Glomerular visceral epithelial cell (primary cell): ENCODE measurements around the gene FEV.

ENCODE experiments used
- DNase-seq: peaks from one replicate; pipeline ENCODE4 v3.0.0-alpha.2; 2016; ENCODE audit errors: extremely low spot score

Gene FEV

DNA sequence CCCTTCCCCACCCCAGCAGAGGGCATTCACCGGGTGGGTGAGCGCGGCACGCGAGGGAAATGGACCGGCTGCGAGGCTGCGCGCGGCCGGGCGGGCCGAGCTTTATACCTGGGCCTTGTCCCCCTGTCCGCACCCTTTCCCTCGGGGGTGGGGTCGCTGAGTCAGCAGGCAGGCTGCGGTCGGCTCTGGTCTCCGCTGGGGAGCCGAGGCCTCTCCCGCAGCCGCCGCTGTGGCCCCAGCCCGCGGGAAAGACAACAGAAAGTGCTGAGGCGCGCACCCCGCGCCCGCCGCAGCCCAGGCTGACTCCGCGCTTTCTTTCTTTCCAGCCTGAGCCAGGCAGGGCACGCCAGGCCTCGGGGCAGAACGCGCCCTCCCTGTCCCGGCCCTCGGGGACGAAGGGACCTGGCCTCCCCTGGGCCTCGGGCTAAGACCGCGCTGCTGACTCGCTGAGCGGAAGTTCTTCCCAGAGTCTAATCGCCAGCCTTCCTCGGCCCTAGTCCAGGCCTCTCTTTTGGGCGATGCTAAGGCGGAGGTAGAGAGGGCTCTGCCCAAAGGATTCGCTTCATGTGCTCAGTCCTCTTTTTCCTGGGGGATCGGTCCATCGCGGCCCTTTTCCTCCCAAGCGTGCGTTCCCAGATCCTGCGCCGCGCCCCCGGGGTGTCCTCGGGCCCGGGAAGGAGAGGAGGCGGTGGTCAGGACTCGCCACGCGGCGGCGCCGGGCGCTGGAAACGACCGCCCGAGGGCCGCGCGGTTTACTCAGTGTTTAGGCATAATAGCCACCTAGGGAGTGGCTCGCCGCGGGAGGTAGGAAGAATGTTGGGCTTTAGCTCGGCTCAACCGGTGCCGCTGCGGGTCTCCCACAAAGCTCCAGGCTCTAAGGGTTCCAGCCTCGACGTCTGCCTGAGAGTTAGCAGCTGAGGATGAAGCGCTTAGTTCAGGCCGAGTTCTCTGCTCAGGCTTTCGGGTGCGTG is 8.6 kb upstream of the FEV start, which contains the start of gene CRYBA2:
Gene CRYBA2 (minus strand): TSS at position 78 of the 971 bp plus-strand sequence. CDS start 246 bp downstream, outside the sequence.
- no peak for DNase-seq

DNA sequence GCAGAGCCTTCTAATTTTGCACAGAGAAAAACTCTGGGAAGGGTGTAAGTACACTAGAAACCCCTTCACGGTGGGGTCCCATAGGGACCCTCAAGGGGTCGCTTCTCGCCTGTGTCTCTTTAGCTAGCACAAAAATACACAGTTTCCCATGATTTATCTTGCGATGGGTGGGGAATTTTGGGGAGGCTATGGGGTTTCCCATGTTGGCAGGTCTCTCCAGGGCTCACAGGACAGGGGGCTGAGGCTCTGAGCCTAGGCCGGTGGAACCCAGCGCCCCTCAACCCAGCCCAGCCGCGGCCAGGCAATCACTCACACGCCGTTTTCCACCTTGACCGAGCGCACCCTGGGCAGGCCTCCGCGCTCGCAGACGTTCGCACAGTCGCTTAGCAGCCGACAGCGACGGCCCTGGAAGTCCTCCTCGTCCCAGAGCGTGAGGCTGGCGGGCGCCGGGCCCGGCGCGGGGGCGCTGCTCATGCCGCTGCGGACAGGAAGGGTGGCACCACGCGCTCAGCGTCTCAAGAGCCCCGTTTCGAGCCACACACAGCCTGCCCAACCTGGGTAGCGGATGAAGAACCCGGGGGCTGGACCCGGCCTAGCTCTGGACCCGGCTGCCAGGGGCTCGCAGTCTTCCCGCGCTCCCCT is 7.8 kb upstream of the FEV start:
- no peak for DNase-seq

DNA sequence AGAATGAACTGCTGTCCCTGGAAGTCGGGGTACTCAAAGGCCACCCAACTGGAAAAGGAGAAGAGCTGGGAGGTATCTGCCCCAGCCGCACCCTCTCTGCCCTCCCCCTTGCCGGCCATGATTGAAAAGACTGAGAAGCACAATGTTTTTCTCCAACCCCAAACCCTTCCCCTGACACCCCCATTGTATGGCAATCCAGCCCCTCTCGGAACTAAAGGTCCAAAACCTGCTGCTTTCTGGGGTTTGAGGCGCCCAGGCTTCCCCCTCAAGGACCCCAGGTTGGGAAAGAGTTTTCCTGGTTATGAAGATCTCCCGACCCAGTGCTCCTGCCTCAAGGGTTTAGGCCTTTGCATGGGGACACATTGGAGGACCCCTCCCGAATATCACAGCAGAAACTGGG is 7.2 kb upstream of the FEV start:
- DNase-seq: no peak

DNA sequence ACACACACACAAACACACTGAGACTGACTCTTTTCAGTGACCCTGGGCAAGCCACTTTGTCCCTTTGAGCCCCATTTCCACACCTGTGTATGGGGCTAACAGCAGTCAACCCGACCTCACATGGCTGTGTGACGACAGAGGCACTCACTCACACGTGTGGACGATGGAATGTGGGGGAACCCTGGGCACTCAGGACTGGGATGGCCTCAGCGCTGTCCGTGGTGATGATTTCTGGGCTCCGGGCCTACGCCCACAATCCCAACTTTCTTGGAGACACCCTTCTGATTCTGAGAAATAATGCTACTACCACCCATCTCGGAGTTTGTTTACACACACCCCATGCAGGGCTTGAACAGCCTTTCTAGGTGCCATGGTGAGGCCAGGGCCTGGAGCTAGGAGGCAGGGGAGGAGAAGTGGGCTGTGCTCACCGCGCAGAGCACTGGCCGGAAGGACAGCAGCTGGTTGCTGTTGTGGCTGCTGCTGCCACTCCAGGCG is 6.7 kb upstream of the FEV start:
- DNase-seq: no peak

DNA sequence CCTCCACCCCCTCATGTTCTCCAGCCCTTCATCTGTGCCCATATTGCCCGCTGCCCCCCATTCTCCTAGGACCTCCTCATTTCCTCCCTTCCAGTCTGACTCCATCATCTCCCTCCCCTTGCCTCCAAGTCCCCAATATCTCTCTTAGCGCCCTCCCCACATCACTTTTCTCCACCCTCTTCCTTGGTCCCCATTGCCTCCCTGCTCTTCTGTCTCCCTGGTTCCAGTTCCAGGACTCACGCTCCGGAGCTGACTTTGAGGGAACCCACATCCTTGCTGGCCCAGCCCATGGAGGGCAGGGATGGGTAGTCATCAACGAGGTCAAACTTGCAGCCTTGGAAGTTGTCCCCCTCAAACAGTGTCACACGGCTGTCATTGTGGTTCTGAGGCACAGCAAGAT is 5.6 kb upstream of the FEV start:
- no peak for DNase-seq

DNA sequence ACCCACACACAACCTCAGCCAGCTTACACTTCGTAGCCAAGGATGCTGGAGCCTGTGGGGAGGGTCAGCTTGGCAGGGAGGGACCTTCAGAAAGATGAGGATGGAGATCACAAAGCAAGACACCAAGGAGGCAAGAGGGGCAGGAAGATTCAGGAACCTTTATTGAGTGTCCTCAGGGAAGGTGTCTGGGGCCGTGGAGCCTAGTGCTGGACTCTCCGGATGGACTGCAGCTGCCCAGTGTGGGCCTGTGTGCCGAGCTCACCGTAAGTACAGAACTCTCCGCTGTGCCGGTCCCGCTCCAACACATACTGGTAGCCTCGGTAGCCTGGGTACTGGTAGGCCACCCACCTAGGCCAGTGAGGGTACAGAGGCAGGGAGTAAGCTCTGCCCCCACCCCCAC is 5.1 kb upstream of the FEV start:
- no peak for DNase-seq

DNA sequence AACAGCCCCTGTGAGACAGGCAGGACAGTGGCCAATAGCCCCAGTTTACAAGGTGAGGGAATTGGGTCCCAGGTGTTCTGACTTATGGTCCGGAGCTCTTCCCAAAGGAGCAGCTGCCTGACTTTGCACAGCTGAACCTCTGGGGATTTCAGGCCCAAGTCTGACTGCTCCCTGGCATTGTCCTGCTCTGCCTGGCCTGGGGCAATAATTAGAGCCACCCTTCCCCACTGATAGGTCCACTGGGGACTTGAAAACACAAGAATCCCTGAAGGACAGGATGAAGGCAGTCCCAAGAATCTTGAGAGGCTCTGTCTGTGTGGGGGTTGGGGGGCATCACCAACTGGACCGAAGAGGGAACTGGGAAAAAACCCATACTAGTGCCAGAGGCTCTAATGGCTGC is 3.7 kb upstream of the FEV start:
- no peak for DNase-seq

DNA sequence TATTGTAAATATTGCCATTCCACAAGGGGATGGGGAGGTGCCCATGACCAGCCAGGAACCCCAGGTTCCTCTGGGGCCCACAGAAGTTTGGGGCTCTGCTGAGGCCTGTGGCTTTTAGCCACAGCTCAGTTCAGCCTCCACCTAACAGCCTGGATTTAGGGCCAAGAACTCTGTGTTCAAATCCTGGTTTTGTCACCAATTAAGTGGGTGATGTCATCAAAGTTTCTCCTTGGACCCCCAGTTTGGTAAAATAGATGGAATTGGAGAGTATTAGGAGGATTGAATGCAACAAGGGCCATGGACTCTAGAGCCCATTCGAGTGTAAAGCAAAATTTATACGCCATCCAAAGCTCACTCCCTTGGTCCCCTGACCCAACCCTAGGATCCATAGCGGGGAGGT is 3.2 kb upstream of the FEV start:
- no peak for DNase-seq

DNA sequence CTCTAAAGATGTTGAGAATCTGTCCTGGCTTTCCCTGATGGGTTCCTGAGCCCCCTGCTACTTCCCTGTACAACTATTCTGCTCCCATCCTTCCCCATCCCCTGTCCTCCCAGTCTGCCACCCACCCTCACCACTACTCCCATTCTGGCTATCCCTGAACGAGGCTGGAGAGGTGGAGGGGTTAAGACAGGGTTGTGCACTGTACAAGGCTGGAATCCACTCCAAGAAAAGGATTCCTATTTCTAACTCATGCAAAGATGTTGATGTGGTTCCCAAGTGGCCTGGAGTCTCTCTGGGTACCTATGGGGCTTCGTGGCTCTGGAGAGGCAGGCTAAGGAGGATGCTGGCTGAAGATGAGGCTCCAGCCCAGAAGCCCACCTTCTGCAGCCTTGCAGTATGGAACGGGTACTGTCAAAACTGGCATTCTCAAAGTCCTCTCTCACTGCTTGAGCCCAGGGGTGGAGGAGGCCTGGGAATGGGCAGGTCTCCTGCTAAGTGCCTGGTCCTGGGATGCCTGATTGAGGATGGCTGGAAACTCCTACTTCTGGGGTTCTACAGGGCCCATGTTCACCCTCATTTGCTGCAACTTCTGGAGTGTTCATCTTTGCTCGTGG is 1.3 kb upstream of the FEV start:
- no peak for DNase-seq

DNA sequence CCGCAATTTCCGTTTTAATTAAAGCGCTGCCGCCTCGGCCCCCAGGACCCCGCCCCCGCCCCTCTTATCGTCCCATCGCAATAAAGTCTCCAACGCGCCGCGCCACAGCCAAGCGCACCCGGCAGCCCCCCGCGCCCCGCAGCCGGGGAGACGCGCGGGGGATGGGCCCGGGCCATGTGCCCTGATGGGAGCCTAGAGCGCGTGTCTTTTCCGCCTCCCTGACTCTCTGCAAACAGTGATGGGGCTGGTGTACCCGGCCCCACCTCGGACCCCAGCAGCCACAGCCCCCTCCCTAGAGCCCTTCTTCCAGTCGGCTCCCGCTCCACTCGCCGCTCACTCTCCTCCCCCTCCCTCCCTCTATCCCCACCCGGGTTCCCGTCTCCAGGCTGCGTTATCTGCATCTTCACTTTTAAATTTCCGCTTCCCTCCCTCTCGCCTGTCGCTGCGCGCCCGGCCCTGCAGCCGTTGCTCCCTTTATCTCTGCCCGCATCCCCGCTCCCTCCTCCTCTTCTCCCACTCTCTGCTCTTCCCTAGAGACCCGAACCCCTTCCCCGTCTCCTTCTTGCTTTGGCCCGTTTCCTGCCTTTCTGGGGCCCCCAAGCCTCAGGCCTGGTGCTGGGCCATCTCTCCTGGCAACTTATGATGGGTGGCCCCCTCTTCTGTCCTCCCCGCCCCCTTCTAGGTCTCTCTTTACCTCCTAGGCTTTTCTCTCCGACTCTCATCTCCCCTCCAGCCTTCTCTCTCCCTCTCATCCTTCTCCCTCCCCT is 524 bp upstream of the FEV start:
- DNase-seq: no peak

DNA sequence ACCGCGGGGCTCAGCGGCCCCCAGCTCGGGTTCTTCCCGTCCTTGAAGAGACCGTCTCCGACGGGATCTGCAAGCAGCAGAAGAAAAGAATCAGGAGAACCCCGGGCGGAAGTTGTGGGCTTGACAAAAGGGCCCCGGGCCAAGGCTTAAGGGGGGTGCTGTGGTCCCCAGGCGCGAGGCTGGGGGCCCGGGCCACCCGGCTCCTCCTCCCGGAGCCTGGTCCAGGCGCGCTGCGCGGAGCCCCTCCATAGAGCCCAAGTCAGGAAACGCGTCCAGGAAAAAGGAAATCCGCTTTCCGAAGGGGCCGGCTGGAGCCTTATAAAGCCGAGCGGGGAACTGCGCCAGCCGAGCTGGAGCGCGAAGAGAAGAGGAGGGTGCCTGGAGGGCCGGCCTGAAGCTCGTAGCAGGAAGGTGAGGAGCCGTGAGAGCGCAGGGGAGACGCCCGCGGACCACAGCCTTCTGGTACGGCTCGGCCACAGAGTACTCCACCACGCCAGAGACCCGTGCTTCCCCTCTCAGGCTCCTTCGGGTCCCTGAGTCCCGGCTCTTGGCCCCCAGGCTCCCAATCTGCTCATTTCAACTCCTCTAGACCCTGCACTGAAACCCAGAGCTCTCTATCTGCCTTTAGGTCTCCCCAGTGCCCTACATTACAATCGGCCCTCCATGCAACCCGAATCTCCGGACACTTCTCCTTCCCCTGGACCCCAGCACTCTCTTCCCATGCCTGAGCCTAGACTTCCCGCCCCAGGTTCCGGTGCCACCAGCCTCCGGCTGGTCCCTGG is 554 bp downstream of the FEV start:
- no peak for DNase-seq

DNA sequence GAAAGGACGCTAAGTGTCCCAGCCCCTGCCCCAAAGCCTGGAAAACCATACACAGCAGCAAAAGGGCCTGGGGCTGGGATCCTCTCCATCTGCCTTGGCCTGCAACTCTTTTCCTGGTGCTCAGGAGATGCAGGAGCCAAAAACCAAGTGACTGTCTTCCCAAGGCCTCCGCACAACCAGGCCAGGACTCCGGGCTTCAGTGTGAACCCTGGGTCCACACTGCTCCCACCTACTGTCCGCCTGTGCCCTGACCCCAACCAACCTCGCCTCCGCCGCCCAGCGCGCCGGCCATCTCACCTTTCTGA is 1.1 kb downstream of the FEV start:
- no peak for DNase-seq

DNA sequence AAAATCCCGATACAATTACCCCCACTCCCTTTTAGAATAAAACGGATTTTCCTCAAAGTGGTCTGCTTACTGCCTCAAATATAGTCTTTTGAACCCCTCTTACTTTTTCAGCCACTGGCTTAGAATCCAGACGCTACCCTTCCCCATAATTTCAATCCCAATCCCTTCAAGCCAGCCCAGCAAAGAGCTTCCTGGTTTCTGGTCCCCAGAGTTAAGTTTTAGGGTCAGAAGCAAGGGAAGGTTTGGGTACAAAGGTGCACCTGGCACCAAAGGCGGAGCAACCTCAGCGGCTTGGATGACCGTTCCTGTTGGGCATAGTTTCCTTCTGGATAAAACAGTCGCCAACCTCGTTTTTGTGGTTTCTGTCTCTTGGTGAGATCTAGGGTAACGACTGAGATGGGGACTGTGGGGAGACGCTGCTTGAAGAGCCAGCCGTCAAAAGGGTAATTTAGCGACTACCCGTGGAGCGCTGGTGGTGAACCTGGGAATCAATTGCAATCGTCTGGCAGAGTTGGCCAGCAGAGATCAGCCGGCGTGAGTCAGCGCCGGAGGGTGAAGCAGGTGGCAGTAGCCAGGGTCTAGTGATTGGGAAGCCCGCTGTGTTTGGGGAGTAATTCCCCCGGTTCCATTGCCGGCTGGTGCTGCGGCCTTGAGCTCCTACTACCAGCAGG is 1.6 kb downstream of the FEV start:
- DNase-seq: no peak

DNA sequence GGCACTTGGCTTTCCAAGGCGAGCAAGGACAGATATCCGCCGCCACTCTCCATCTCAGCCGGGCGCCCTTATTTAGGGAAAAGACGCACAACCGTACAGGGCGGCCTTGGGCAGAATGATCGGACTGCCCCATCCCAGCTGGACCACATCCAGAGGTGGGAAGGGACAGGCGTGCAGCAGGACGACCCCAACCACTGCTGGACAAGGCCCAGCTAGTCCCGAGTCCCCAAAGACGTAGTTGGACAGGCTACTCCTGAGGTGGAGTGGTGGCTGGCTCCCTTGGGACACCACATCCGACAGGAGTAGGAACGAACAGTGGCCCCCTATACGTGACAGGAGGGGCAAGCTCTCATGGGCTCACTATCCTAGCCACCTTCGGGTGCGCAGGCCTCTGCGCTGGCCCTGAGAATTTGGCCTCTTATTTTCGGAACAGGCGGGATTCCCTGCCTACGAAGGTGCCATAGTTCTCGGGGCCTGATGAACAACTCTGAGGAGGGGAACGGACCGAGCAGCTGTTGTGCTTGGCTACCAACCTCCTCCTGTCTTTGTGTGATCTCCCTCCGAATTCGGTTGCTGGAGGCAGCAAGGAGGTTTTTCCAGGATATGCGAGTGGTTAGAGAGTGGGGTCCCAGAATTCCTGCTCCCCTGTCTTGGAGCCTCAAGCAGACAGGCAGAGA is 2.3 kb downstream of the FEV start:
- no peak for DNase-seq

DNA sequence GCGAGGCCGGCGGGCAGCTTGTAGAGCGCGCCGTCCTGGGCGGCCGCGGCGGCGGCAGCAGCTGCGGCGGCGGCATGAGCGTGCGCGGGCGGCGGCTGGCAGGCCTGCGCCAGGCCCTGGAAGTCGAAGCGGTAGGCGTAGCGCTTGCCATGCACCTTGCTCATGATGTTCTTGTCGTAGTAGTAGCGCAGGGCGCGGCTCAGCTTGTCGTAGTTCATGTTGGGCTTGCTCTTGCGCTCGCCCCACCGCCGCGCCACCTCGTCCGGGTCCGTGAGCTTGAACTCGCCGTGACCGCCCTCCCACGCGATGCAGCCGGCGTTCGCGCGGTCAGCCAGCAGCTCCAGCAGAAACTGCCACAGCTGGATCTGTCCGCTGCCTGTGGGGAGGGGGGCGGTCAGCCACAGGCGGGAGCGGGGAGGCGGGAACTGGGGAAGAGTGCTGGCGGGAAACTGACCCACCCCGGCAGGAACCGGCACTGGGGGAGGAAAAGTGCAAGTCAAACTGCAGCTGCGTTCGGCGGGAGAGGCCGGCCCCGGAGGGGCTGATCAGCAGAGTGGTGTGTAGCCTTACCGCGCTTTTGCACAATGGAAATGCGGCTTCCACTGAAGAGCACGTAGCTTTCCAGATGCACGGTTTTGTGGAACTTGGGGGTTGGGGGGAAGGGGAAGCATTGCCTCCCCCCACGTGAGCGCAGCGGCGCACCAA is 3.0 kb downstream of the FEV start:
- DNase-seq: no peak

DNA sequence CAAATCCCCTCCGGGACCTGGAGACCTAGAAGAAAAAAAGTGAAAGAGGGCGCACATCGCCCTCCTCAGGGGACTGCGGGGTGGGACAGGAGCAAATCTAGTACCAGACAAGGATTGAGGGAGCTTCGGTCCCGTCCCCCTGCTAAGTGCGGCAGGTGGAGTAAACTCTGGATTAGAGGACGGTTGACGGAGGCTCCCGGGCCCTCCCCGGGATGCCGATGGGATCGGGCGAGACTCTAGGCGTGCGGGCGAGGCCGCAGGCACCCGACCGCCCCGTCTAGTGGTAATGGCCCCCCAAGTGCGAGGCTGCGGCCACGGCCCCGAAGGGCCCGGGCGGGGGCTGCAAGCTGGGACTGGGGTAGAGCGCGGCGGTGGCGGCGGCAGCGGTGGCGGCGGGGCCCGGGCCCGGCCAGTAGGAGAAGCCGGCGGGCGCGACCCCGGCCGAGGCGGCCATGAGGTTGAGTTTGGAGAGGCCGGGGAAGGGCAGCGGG is 3.5 kb downstream of the FEV start:
- DNase-seq: no peak

DNA sequence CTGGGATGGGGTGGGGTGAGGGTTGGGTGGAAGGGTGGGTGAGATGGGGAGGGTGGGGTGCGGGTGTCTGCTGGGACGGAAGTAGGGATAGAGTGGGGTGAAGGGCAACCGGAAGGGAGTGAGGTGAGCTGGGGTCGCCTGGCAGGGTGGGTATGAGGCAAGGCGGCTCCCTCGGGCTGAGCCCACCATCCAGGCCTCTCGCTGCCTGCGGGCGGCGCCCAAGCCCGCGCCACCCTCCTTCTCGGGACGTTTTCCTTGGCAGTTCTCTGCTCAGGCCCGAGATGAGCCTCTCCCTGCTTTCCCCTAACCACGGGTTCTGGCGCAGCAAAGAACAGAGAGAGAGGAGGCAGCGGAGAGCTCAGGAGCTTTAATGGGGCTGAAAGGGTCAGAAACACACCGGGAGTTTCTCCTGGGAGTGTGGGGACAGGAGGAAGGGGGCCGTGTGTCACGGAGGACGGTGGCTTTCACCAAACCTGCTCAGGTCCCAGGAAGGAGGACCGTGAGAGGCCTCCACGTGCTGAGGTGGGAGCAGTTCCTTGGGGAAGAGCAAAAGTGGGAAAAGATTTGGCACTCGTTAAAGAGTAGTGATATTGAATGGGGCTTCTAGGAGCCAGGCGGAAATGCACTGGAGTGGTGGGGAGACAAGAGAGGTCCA is 4.1 kb downstream of the FEV start:
- no peak for DNase-seq

DNA sequence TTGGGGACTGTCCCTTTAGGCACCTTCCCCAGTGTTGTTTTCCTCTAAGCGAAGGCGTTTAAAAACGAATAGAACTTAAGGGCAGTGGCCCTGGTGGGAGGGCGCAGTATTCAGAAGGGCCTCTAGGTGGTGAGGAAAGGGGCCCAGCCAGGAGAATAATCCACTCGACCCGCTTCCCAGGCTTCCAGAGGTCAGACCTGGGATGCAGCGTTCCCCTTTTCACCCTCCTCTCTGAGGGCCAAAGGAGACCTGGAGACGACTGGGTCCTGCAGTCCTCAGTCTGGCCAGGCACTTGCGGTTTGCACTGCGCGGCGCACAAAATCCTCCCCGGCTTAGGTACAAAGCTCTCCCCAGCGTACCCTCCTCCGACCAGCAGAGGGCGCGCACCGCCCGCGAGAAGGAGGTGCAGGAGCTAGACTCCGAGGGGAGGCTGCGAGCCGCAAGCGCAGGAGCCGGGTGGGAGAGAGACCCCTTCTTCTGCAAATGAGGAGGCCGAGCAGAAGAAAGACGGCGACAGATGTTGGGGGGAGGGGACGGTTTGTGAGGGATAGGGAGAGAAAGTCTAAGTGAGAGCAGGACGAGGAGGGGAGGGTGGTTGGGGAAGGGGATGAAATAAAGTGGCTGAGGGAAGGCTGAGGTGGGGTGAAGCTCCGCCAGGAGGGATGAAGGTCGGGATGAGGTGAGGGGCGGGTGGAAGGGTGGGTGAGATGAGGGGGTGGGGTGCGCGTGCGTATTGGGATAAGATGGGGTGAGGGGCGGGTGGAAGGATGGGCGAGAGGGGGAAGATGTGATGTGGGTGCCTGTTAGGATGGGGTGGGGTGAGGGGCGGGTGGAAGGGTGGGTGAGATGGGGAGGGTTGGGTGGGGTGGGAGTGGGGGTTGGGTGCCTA is 4.9 kb downstream of the FEV start:
- peak; percentile 81 for DNase-seq
